GM23338 (cell line): ENCODE measurements around the gene RBM14. TPM values are rescaled to one million over a fixed set of nuclear protein-coding genes. Genes with fewer than 3 reads are reported as not detected.
A peak's percentile ranks its signal among the peaks of the same experiment; 100 is the strongest.

Experiments used
- ATAC-seq: fragments of 200-7000 bp; cut with Tn5 transposase; 3 replicates; pipeline ENCODE4 v1.9.1; 2020
- DNase-seq: peaks from one replicate; pipeline ENCODE4 v3.0.0-alpha.2; 2015; ENCODE audit warnings: low spot score
- H2AFZ ChIP-seq: fragments of 200-600 bp; sonication (generic); 2 replicates; pipeline ENCODE4 v1.8.0; 2016; ENCODE audit warnings: antibody characterized with exemption, mild to moderate bottlenecking, moderate library complexity
- H3F3A ChIP-seq: fragments of 200-600 bp; sonication (generic); replicated peaks from 2 replicates; pipeline ENCODE4 v1.8.0; 2017; ENCODE audit warnings: antibody characterized with exemption, mixed run types, low read depth
- H3K27ac ChIP-seq: fragments of 200-600 bp; sonication (generic); 2 replicates; pipeline ENCODE4 v1.6.1; 2016; ENCODE audit warnings: low read depth
- H3K27me3 ChIP-seq: fragments of 200-600 bp; sonication (generic); 2 replicates; pipeline ENCODE4 v1.8.0; 2016; ENCODE audit warnings: mild to moderate bottlenecking, mixed run types, moderate library complexity; ENCODE audit not compliant: insufficient read depth
- H3K36me3 ChIP-seq: fragments of 200-600 bp; sonication (generic); 2 replicates; pipeline ENCODE4 v1.8.0; 2016; ENCODE audit warnings: mild to moderate bottlenecking; ENCODE audit not compliant: insufficient read depth
- H3K4me1 ChIP-seq: fragments of 200-600 bp; sonication (generic); 2 replicates; pipeline ENCODE4 v1.8.0; 2016; ENCODE audit warnings: mild to moderate bottlenecking, moderate library complexity; ENCODE audit not compliant: insufficient read depth
- H3K4me2 ChIP-seq: fragments of 200-600 bp; sonication (generic); 2 replicates; pipeline ENCODE4 v1.7.1; 2017; ENCODE audit warnings: mixed run types
- H3K4me3 ChIP-seq: fragments of 200-600 bp; sonication (generic); 2 replicates; pipeline ENCODE4 v1.6.1; 2016; ENCODE audit warnings: mixed run types
- H3K79me2 ChIP-seq: fragments of 200-600 bp; sonication (generic); replicated peaks from 2 replicates; pipeline ENCODE4 v1.8.0; 2017; ENCODE audit warnings: mild to moderate bottlenecking; ENCODE audit not compliant: insufficient read depth
- H3K9me2 ChIP-seq: fragments of 200-600 bp; sonication (generic); 2 replicates; pipeline ENCODE4 v1.8.0; 2017; ENCODE audit not compliant: insufficient read depth
- H4K20me1 ChIP-seq: fragments of 200-600 bp; sonication (generic); replicated peaks from 2 replicates; pipeline ENCODE4 v1.8.0; 2017; ENCODE audit warnings: mild to moderate bottlenecking; ENCODE audit not compliant: insufficient read depth
- H3K27ac Mint-ChIP-seq: 2 replicates; pipeline ENCODE4 v1.8.0; 2020; ENCODE audit warnings: inconsistent platforms, mild to moderate bottlenecking, moderate library complexity, mixed read lengths
- H3K27me3 Mint-ChIP-seq: 3 replicates; pipeline ENCODE4 v1.8.0; 2022; ENCODE audit warnings: low read depth, mild to moderate bottlenecking, moderate library complexity, mixed read lengths, inconsistent platforms; ENCODE audit not compliant: insufficient read depth, poor library complexity
- H3K36me3 Mint-ChIP-seq: 3 replicates; pipeline ENCODE4 v1.8.0; 2021; ENCODE audit warnings: low read depth, mild to moderate bottlenecking, inconsistent platforms, moderate library complexity, mixed read lengths
- H3K4me1 Mint-ChIP-seq: 3 replicates; pipeline ENCODE4 v1.8.0; 2020; ENCODE audit warnings: mild to moderate bottlenecking, inconsistent platforms, mixed read lengths
- H3K4me3 Mint-ChIP-seq: 3 replicates; pipeline ENCODE4 v1.8.0; 2021; ENCODE audit warnings: moderate library complexity, mild to moderate bottlenecking, inconsistent platforms, mixed read lengths
- H3K9me3 Mint-ChIP-seq: 3 replicates; pipeline ENCODE4 v1.8.0; 2020; ENCODE audit warnings: moderate library complexity, mild to moderate bottlenecking, inconsistent platforms, mixed read lengths
- CREB1 ChIP-seq: fragments of 250-450 bp; sonication (Bioruptor Pico); IDR thresholded peaks from 2 replicates; pipeline ENCODE4 v1.5.0; 2020; ENCODE audit warnings: low read depth, mild to moderate bottlenecking, moderate library complexity
- JUNB ChIP-seq: IDR thresholded peaks from one replicate; pipeline ENCODE4 v1.6.1; 2016; ENCODE audit warnings: antibody characterized with exemption; ENCODE audit not compliant: unreplicated experiment
- POLR2AphosphoS5 ChIP-seq: IDR thresholded peaks from 2 replicates; pipeline ENCODE4 v1.6.1; 2016; ENCODE audit warnings: antibody characterized with exemption, low read depth
- STAT1 ChIP-seq: IDR thresholded peaks from one replicate; pipeline ENCODE4 v1.6.1; 2016; ENCODE audit warnings: antibody characterized with exemption; ENCODE audit not compliant: unreplicated experiment
- ZNF114 ChIP-seq: fragments of 250-450 bp; sonication (Bioruptor Pico); IDR thresholded peaks from 2 replicates; pipeline ENCODE4 v1.5.0; 2020; ENCODE audit warnings: mild to moderate bottlenecking, moderate library complexity
- polyA plus RNA-seq: library from polyadenylated mRNA; unstranded; fragments of >200 nt; fragmentation: Nextera tagmentation; extraction: Ambion mirVana; gene quantifications from 2 replicates; pipeline ENCODE4 v1.2.1, GENCODE V29; 2016
- total RNA-seq: library from RNA; depleted of rRNA; stranded (reverse); fragments of >200 nt; shearing (Covaris generic); gene quantifications from 2 replicates; pipeline ENCODE4 v1.2.3, GENCODE V29; 2014
- TF ChIP-seq, protein P1 (sequence below), 2 experiments: fragments of 200-600 bp in 1 of 2; sonication (generic) in 1 of 2; conservative IDR thresholded peaks; 2 replicates each; pipeline versions ENCODE4 v1.5.1 to v1.6.1; 2016 to 2017; ENCODE audit warnings: antibody characterized with exemption in 2 of 2, low read depth in 2 of 2, mild to moderate bottlenecking in 2 of 2, moderate library complexity in 1 of 2
- TF ChIP-seq, protein P2 (sequence below): fragments of 250-450 bp; sonication (Bioruptor Pico); IDR thresholded peaks from 2 replicates; pipeline ENCODE4 v1.5.0; 2020; ENCODE audit warnings: mild to moderate bottlenecking, moderate library complexity
- TF ChIP-seq, protein P3 (sequence below): IDR thresholded peaks from one replicate; pipeline ENCODE4 v1.6.1; 2018; ENCODE audit warnings: antibody characterized with exemption; ENCODE audit not compliant: unreplicated experiment
- TF ChIP-seq, protein P4 (sequence below): IDR thresholded peaks from 2 replicates; pipeline ENCODE4 v1.6.1; 2016; ENCODE audit warnings: antibody characterized with exemption

The RBM14 gene
- total and polyA plus RNA-seq, 2 experiments from 2014 or later: 45.4 to 83.5 TPM

DNA sequence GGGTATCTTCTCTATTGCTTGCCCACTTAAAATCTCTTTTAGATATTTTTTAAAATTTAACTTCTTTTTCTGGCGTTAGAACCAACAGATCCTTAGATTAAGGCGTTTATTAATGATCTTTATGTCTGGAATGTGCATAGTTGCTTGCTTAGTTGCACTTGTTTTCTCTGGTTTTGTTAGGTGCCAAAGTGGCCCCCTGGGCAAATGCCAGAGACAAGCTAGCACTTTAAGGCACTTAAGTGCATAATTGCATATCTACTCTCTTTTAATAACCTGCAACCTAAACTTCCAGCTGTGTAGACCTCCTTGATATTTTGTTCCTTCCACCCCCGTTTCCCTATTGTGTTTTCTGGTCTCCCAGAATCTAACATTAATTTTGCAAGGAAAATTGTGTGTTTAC lies 25.4 kb downstream of the RBM14 start (continued):
- TF ChIP-seq, protein P1, sequence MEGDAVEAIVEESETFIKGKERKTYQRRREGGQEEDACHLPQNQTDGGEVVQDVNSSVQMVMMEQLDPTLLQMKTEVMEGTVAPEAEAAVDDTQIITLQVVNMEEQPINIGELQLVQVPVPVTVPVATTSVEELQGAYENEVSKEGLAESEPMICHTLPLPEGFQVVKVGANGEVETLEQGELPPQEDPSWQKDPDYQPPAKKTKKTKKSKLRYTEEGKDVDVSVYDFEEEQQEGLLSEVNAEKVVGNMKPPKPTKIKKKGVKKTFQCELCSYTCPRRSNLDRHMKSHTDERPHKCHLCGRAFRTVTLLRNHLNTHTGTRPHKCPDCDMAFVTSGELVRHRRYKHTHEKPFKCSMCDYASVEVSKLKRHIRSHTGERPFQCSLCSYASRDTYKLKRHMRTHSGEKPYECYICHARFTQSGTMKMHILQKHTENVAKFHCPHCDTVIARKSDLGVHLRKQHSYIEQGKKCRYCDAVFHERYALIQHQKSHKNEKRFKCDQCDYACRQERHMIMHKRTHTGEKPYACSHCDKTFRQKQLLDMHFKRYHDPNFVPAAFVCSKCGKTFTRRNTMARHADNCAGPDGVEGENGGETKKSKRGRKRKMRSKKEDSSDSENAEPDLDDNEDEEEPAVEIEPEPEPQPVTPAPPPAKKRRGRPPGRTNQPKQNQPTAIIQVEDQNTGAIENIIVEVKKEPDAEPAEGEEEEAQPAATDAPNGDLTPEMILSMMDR (conservative IDR thresholded peaks at IDR 0.05; ENCODE audit: low read depth in 2 of 2): no peak
- TF ChIP-seq ZNF114: no peak

DNA sequence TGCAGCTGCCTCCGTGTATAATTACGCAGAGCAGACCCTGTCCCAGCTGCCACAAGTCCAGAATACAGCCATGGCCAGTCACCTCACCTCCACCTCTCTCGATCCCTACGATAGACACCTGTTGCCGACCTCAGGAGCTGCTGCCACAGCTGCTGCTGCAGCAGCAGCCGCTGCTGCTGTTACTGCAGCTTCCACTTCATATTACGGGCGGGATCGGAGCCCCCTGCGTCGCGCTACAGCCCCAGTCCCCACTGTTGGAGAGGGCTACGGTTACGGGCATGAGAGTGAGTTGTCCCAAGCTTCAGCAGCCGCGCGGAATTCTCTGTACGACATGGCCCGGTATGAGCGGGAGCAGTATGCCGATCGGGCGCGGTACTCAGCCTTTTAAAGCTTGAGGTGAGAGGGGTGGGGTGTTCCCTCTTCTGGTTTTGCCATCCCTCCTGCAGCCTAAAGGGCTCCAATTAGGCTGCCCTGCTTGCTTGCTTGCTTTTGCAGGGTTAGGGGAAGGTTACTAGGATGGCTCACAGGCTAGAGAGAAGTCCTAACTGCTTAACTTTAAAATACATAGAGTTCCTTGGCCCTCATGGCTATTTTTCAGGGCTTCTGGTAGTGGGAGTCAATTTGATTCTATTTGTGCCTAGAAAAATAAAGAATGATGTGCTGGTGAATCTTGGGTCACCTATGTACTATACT lies 27.5 kb downstream of the RBM14 start:
- Histone ChIP-seq H3K9me2 (no peaks in the 10 kb centered on the region), H3F3A (peaks cover 35% of the 10 kb centered on the region), H2AFZ (no peak overlapping the region), H3K27ac (no peak overlapping the region), H4K20me1 (peaks cover 96% of the 10 kb centered on the region), H3K79me2 (peaks cover 100% of the 10 kb centered on the region), H3K27me3 (no peaks in the 10 kb centered on the region), H3K4me2 (no peak overlapping the region; the same call in 1 of the 2 replicates), H3K4me1 (peaks cover 36% of the 10 kb centered on the region), H3K4me3 (no peak overlapping the region), H3K36me3 (peaks cover 83% of the 10 kb centered on the region)
- TF ChIP-seq, protein P2, sequence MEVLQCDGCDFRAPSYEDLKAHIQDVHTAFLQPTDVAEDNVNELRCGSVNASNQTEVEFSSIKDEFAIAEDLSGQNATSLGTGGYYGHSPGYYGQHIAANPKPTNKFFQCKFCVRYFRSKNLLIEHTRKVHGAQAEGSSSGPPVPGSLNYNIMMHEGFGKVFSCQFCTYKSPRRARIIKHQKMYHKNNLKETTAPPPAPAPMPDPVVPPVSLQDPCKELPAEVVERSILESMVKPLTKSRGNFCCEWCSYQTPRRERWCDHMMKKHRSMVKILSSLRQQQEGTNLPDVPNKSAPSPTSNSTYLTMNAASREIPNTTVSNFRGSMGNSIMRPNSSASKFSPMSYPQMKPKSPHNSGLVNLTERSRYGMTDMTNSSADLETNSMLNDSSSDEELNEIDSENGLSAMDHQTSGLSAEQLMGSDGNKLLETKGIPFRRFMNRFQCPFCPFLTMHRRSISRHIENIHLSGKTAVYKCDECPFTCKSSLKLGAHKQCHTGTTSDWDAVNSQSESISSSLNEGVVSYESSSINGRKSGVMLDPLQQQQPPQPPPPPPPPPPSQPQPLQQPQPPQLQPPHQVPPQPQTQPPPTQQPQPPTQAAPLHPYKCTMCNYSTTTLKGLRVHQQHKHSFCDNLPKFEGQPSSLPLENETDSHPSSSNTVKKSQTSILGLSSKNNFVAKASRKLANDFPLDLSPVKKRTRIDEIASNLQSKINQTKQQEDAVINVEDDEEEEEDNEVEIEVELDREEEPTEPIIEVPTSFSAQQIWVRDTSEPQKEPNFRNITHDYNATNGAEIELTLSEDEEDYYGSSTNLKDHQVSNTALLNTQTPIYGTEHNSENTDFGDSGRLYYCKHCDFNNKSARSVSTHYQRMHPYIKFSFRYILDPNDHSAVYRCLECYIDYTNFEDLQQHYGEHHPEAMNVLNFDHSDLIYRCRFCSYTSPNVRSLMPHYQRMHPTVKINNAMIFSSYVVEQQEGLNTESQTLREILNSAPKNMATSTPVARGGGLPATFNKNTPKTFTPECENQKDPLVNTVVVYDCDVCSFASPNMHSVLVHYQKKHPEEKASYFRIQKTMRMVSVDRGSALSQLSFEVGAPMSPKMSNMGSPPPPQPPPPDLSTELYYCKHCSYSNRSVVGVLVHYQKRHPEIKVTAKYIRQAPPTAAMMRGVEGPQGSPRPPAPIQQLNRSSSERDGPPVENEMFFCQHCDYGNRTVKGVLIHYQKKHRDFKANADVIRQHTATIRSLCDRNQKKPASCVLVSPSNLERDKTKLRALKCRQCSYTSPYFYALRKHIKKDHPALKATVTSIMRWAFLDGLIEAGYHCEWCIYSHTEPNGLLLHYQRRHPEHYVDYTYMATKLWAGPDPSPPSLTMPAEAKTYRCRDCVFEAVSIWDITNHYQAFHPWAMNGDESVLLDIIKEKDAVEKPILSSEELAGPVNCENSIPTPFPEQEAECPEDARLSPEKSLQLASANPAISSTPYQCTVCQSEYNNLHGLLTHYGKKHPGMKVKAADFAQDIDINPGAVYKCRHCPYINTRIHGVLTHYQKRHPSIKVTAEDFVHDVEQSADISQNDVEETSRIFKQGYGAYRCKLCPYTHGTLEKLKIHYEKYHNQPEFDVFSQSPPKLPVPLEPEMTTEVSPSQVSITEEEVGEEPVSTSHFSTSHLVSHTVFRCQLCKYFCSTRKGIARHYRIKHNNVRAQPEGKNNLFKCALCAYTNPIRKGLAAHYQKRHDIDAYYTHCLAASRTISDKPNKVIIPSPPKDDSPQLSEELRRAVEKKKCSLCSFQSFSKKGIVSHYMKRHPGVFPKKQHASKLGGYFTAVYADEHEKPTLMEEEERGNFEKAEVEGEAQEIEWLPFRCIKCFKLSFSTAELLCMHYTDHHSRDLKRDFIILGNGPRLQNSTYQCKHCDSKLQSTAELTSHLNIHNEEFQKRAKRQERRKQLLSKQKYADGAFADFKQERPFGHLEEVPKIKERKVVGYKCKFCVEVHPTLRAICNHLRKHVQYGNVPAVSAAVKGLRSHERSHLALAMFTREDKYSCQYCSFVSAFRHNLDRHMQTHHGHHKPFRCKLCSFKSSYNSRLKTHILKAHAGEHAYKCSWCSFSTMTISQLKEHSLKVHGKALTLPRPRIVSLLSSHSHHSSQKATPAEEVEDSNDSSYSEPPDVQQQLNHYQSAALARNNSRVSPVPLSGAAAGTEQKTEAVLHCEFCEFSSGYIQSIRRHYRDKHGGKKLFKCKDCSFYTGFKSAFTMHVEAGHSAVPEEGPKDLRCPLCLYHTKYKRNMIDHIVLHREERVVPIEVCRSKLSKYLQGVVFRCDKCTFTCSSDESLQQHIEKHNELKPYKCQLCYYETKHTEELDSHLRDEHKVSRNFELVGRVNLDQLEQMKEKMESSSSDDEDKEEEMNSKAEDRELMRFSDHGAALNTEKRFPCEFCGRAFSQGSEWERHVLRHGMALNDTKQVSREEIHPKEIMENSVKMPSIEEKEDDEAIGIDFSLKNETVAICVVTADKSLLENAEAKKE: no peak
- TF ChIP-seq POLR2AphosphoS5 (no peak), STAT1 (no peak), JUNB (no peak), CREB1 (CRISPR knock-in tag) (no peak)
- TF ChIP-seq, protein P3, sequence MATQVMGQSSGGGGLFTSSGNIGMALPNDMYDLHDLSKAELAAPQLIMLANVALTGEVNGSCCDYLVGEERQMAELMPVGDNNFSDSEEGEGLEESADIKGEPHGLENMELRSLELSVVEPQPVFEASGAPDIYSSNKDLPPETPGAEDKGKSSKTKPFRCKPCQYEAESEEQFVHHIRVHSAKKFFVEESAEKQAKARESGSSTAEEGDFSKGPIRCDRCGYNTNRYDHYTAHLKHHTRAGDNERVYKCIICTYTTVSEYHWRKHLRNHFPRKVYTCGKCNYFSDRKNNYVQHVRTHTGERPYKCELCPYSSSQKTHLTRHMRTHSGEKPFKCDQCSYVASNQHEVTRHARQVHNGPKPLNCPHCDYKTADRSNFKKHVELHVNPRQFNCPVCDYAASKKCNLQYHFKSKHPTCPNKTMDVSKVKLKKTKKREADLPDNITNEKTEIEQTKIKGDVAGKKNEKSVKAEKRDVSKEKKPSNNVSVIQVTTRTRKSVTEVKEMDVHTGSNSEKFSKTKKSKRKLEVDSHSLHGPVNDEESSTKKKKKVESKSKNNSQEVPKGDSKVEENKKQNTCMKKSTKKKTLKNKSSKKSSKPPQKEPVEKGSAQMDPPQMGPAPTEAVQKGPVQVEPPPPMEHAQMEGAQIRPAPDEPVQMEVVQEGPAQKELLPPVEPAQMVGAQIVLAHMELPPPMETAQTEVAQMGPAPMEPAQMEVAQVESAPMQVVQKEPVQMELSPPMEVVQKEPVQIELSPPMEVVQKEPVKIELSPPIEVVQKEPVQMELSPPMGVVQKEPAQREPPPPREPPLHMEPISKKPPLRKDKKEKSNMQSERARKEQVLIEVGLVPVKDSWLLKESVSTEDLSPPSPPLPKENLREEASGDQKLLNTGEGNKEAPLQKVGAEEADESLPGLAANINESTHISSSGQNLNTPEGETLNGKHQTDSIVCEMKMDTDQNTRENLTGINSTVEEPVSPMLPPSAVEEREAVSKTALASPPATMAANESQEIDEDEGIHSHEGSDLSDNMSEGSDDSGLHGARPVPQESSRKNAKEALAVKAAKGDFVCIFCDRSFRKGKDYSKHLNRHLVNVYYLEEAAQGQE: no peak
- TF ChIP-seq, protein P4, sequence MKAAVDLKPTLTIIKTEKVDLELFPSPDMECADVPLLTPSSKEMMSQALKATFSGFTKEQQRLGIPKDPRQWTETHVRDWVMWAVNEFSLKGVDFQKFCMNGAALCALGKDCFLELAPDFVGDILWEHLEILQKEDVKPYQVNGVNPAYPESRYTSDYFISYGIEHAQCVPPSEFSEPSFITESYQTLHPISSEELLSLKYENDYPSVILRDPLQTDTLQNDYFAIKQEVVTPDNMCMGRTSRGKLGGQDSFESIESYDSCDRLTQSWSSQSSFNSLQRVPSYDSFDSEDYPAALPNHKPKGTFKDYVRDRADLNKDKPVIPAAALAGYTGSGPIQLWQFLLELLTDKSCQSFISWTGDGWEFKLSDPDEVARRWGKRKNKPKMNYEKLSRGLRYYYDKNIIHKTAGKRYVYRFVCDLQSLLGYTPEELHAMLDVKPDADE: no peak
- peak overlapping the region; percentile 97 for H3K4me3 Mint-ChIP-seq
- ATAC-seq (no peak; the same call in 2 of the 3 replicates), DNase-seq (no peak)
- H3K4me1 Mint-ChIP-seq: peaks cover 54% of the 10 kb centered on the region
- H3K36me3 Mint-ChIP-seq: peaks cover 97% of the 10 kb centered on the region
- H3K27ac Mint-ChIP-seq: no peak overlapping the region
- H3K9me3 Mint-ChIP-seq: 0 out of 3 replicates have a peak, but pooled peaks cover under 1% of the 10 kb centered on the region
- peaks cover 10% of the 10 kb centered on the region for H3K27me3 Mint-ChIP-seq
